ENCODE measurements around the gene COG5. TPM values are rescaled to one million over a fixed set of nuclear protein-coding genes. Genes with fewer than 3 reads are reported as not detected.

The COG5 gene
- total RNA-seq, 1 experiment from 2014 or later = 56.1 TPM

DNA sequence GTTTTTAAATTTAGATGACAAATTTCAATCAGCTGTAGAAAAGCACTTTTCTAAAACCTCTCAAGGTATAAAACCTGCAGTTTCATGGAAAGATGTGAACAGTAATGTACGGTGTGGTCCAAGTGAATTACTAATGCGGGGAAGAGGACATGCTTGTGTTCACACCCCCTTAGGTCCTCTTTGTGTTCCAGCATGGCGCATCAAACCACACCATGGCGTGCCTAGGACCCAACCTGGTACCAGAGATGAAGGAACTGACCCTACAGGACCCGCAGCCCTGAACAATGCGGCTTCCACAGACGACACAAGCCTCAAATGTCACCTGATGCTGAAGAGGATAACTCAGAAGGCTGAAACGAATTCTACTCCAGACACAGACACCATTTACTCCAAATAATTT lies 175.1 kb downstream of the COG5 start:
- H4K20me1 ChIP-seq (ENCODE audit: insufficient read depth, low read depth, low read length) = no peaks in the 10 kb centered on the region

GRCh38 chr7:107387573-107388219 lies 176.0 kb downstream of the COG5 start:
- no peaks in the 10 kb centered on the region for H3K36me3 ChIP-seq (ENCODE audit: insufficient read depth, low read length)
- no peak overlapping the region for H3K4me3 ChIP-seq (ENCODE audit: low read length)
- peaks cover 7% of the 10 kb centered on the region for H3K79me2 ChIP-seq (ENCODE audit: low read length)
- no peak overlapping the region for H3K9ac ChIP-seq (ENCODE audit: low read length)
- no peaks in the 10 kb centered on the region for H3K27me3 ChIP-seq (ENCODE audit: low read length)
- no peaks in the 10 kb centered on the region for H4K20me1 ChIP-seq (ENCODE audit: insufficient read depth, low read depth, low read length)
- no peaks in the 10 kb centered on the region for H3K4me1 ChIP-seq (ENCODE audit: low read length)
- no peaks in the 10 kb centered on the region for H3K9me3 ChIP-seq (ENCODE audit: low read length)
- no peak overlapping the region for H2AFZ ChIP-seq (ENCODE audit: low read length)
- no peak overlapping the region for H3K4me2 ChIP-seq (ENCODE audit: low read depth, low read length, poor library complexity, severe bottlenecking)
- DNase-seq = no peak
- H3K27ac ChIP-seq (ENCODE audit: low read length) = no peak overlapping the region
- H3K9me2 ChIP-seq (replicated peaks; ENCODE audit: insufficient read depth, low read length) = no peaks in the 10 kb centered on the region

More for the DNA sequence above, 175.1 kb downstream of the COG5 start:
- H3K9me3 ChIP-seq (ENCODE audit: low read length) = no peaks in the 10 kb centered on the region
- peaks cover 12% of the 10 kb centered on the region for H3K79me2 ChIP-seq (ENCODE audit: low read length)
- no peaks in the 10 kb centered on the region for H3K9me2 ChIP-seq (replicated peaks; ENCODE audit: insufficient read depth, low read length)
- DNase-seq = no peak
- no peaks in the 10 kb centered on the region for H3K36me3 ChIP-seq (ENCODE audit: insufficient read depth, low read length)
- H3K27me3 ChIP-seq (ENCODE audit: low read length) = no peaks in the 10 kb centered on the region
- H3K4me2 ChIP-seq (ENCODE audit: low read depth, low read length, poor library complexity, severe bottlenecking) = no peak overlapping the region
- no peak overlapping the region for H3K4me3 ChIP-seq (ENCODE audit: low read length)
- no peak overlapping the region for H2AFZ ChIP-seq (ENCODE audit: low read length)
- H3K4me1 ChIP-seq (ENCODE audit: low read length) = no peaks in the 10 kb centered on the region
- no peak overlapping the region for H3K27ac ChIP-seq (ENCODE audit: low read length)
- no peak overlapping the region for H3K9ac ChIP-seq (ENCODE audit: low read length)

DNA sequence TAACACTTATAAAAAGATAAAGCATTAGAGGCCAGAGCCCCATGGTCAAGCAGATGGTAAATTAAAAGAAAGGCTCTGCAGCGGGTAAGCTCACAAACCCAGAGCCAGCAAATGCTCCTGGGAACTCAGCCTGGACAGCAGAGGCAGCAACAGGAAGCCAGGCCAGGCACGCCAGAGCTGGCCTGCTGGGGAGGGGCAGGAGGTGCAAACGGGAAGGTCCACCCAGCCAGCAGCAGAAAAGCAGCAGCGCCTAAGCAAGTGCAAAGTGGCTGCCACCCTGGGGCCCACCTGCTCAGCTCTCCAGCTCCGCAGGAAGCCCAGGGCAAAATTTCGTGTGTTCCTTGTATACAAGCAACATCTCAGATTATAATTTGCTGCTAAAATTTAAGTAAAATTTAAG lies 176.6 kb downstream of the COG5 start:
- no peaks in the 10 kb centered on the region for H3K9me2 ChIP-seq (replicated peaks; ENCODE audit: insufficient read depth, low read length)
- no peak overlapping the region for H3K4me2 ChIP-seq (ENCODE audit: low read depth, low read length, poor library complexity, severe bottlenecking)
- no peaks in the 10 kb centered on the region for H4K20me1 ChIP-seq (ENCODE audit: insufficient read depth, low read depth, low read length)
- H3K36me3 ChIP-seq (ENCODE audit: insufficient read depth, low read length) = no peaks in the 10 kb centered on the region
- peaks cover 7% of the 10 kb centered on the region for H3K79me2 ChIP-seq (ENCODE audit: low read length)
- no peak overlapping the region for H3K4me3 ChIP-seq (ENCODE audit: low read length)
- no peak overlapping the region for H3K9ac ChIP-seq (ENCODE audit: low read length)
- no peaks in the 10 kb centered on the region for H3K9me3 ChIP-seq (ENCODE audit: low read length)
- no peaks in the 10 kb centered on the region for H3K4me1 ChIP-seq (ENCODE audit: low read length)
- no peaks in the 10 kb centered on the region for H3K27me3 ChIP-seq (ENCODE audit: low read length)
- no peak for DNase-seq
- no peak overlapping the region for H3K27ac ChIP-seq (ENCODE audit: low read length)
- no peak overlapping the region for H2AFZ ChIP-seq (ENCODE audit: low read length)

DNA sequence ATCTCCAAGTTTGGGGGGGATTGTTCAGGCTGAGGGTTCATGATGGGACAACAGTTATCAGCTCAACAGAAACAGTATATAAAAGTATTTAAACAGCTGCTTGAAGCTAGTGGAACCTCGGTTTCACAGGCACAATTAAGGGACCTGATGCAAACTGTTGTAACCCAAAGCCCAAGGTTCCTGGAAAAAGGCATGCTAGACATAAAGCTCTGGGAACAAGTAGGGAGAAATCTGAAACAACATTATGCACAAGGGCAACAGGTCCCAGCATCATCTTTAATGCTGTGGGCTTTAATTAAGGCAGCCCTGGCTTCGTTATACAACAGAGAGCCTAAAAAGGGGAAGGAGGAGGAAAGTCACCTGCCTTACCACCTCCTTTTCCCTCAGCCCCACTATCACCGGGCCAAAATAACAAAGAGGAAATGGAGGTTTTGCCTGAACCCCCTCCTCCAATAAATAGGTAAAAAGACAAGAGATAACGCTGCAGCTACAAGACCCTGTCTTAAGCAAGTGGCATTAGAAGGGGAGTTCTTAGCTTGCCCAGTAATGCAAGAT lies 177.1 kb downstream of the COG5 start:
- Histone ChIP-seq H4K20me1 (ENCODE audit: insufficient read depth, low read depth, low read length) (no peaks in the 10 kb centered on the region), H3K27ac (ENCODE audit: low read length) (no peak overlapping the region), H3K79me2 (ENCODE audit: low read length) (peaks cover 7% of the 10 kb centered on the region), H3K4me3 (ENCODE audit: low read length) (no peak overlapping the region), H2AFZ (ENCODE audit: low read length) (no peak overlapping the region), H3K9me3 (ENCODE audit: low read length) (no peaks in the 10 kb centered on the region), H3K36me3 (ENCODE audit: insufficient read depth, low read length) (no peaks in the 10 kb centered on the region), H3K9me2 (replicated peaks; ENCODE audit: insufficient read depth, low read length) (no peaks in the 10 kb centered on the region), H3K27me3 (ENCODE audit: low read length) (no peaks in the 10 kb centered on the region), H3K4me1 (ENCODE audit: low read length) (no peaks in the 10 kb centered on the region), H3K4me2 (ENCODE audit: low read depth, low read length, poor library complexity, severe bottlenecking) (no peak overlapping the region), H3K9ac (ENCODE audit: low read length) (no peak overlapping the region)
- no peak for DNase-seq

DNA sequence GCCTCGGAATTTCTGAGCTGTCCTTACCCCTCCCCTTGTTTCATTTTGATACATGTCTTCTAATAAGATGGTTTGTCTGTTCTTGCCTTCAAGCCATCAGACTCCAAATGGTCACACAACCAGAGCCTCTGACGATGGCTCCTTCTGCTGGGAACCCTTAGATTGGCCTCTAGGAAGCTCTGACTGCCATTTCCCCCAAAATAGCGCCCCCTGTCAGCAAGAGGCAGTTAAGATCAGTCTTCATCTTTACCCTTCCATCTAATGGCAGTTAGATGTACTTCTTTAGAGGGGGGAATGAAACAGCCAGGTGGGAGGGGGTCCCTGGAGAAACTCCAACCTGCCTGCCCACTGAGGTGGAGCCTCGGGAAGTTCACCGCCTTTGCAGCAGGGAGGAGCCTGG lies 179.7 kb downstream of the COG5 start:
- H3K27me3 ChIP-seq (ENCODE audit: low read length) = no peaks in the 10 kb centered on the region
- DNase-seq = peak; percentile 79
- H2AFZ ChIP-seq (ENCODE audit: low read length) = no peak overlapping the region
- H3K4me3 ChIP-seq (ENCODE audit: low read length) = no peak overlapping the region
- H3K9me3 ChIP-seq (ENCODE audit: low read length) = no peaks in the 10 kb centered on the region
- H3K9me2 ChIP-seq (replicated peaks; ENCODE audit: insufficient read depth, low read length) = no peaks in the 10 kb centered on the region
- no peak overlapping the region for H3K9ac ChIP-seq (ENCODE audit: low read length)
- H3K4me2 ChIP-seq (ENCODE audit: low read depth, low read length, poor library complexity, severe bottlenecking) = no peak overlapping the region
- H3K4me1 ChIP-seq (ENCODE audit: low read length) = no peaks in the 10 kb centered on the region
- H3K79me2 ChIP-seq (ENCODE audit: low read length) = peaks cover 10% of the 10 kb centered on the region
- H3K36me3 ChIP-seq (ENCODE audit: insufficient read depth, low read length) = no peaks in the 10 kb centered on the region
- H4K20me1 ChIP-seq (ENCODE audit: insufficient read depth, low read depth, low read length) = no peaks in the 10 kb centered on the region
- H3K27ac ChIP-seq (ENCODE audit: low read length) = no peak overlapping the region

- Histone ChIP-seq H3K9me2 (replicated peaks; ENCODE audit: insufficient read depth, low read length) (no peaks in the 10 kb centered on the region), H3K79me2 (ENCODE audit: low read length) (peaks cover 14% of the 10 kb centered on the region), H3K27me3 (ENCODE audit: low read length) (no peaks in the 10 kb centered on the region), H2AFZ (ENCODE audit: low read length) (no peak overlapping the region), H4K20me1 (ENCODE audit: insufficient read depth, low read depth, low read length) (no peaks in the 10 kb centered on the region), H3K4me2 (ENCODE audit: low read depth, low read length, poor library complexity, severe bottlenecking) (no peak overlapping the region), H3K4me1 (ENCODE audit: low read length) (no peaks in the 10 kb centered on the region), H3K9ac (ENCODE audit: low read length) (no peak overlapping the region), H3K4me3 (ENCODE audit: low read length) (no peak overlapping the region), H3K36me3 (ENCODE audit: insufficient read depth, low read length) (no peaks in the 10 kb centered on the region), H3K27ac (ENCODE audit: low read length) (no peak overlapping the region), H3K9me3 (ENCODE audit: low read length) (no peaks in the 10 kb centered on the region)
- no peak for DNase-seq
Observed at GRCh38 chr7:107383203-107383602, 180.5 kb downstream of the COG5 start.

DNA sequence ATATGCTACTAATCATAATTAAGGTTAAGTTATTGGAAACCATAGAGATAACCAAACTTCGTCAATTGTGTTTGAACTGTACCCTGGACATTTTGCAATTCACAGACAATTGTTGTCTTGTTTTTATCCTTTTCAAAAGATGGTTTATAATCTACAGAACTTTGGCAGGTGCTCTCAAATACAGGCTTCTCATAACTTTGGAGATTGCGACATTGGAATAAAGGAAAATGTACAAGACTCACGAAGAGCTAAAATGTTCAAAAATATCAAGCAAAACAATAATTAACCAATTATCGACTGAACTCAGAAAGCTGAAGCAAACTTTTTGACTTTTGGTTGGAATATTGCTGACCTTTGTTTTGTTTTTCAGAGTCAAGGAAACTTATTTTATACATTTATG lies 182.3 kb downstream of the COG5 start:
- no peak overlapping the region for H3K4me3 ChIP-seq (ENCODE audit: low read length)
- H4K20me1 ChIP-seq (ENCODE audit: insufficient read depth, low read depth, low read length) = no peaks in the 10 kb centered on the region
- no peak overlapping the region for H2AFZ ChIP-seq (ENCODE audit: low read length)
- no peaks in the 10 kb centered on the region for H3K36me3 ChIP-seq (ENCODE audit: insufficient read depth, low read length)
- H3K79me2 ChIP-seq (ENCODE audit: low read length) = peaks cover 17% of the 10 kb centered on the region
- H3K4me2 ChIP-seq (ENCODE audit: low read depth, low read length, poor library complexity, severe bottlenecking) = no peak overlapping the region
- H3K27me3 ChIP-seq (ENCODE audit: low read length) = no peaks in the 10 kb centered on the region
- no peak overlapping the region for H3K27ac ChIP-seq (ENCODE audit: low read length)
- no peaks in the 10 kb centered on the region for H3K9me3 ChIP-seq (ENCODE audit: low read length)
- H3K9ac ChIP-seq (ENCODE audit: low read length) = no peak overlapping the region
- H3K9me2 ChIP-seq (replicated peaks; ENCODE audit: insufficient read depth, low read length) = no peaks in the 10 kb centered on the region
- DNase-seq = no peak
- H3K4me1 ChIP-seq (ENCODE audit: low read length) = no peaks in the 10 kb centered on the region

DNA sequence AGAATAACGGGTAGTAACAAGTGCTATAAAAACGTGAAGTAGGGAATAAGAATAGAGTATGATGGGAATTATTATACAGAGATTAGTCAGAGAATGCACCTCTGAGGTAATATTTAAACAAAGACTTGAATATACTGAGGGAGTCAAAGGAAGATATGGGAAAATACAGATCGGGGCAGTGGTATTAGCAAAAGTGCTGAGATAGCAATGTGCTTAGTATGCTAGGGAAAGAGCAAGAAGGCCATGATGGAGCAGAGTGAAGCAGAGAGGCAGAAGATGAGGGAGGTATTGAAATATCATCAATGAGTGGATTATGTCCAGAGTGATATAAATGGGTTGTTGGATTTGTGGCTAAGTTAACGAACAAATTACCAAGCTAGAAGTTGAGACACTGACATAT lies 190.4 kb downstream of the COG5 start:
- Histone ChIP-seq H3K9ac (ENCODE audit: low read length) (no peak overlapping the region), H3K27ac (ENCODE audit: low read length) (no peak overlapping the region), H3K27me3 (ENCODE audit: low read length) (no peaks in the 10 kb centered on the region), H2AFZ (ENCODE audit: low read length) (no peak overlapping the region), H3K4me3 (ENCODE audit: low read length) (no peak overlapping the region), H3K9me3 (ENCODE audit: low read length) (no peaks in the 10 kb centered on the region), H3K4me2 (ENCODE audit: low read depth, low read length, poor library complexity, severe bottlenecking) (no peak overlapping the region), H3K9me2 (replicated peaks; ENCODE audit: insufficient read depth, low read length) (no peaks in the 10 kb centered on the region), H4K20me1 (ENCODE audit: insufficient read depth, low read depth, low read length) (no peaks in the 10 kb centered on the region), H3K4me1 (ENCODE audit: low read length) (no peaks in the 10 kb centered on the region), H3K36me3 (ENCODE audit: insufficient read depth, low read length) (no peaks in the 10 kb centered on the region), H3K79me2 (ENCODE audit: low read length) (peaks cover 10% of the 10 kb centered on the region)
- DNase-seq = no peak

Data from Karpas-422 (cell line).